Progenitor cell of endocrine pancreas (in vitro differentiated cells): Measurements from ENCODE around the gene COPZ2. TPM values are rescaled to one million over a fixed set of nuclear protein-coding genes. Genes with fewer than 3 reads are reported as not detected.
"Not testable (repeated sequence)": the region's sequence is repeated elsewhere in the genome, so short reads cannot be mapped to it uniquely, and the experiment has no call there.

Source experiments
- DNase-seq: peaks from one replicate; pipeline ENCODE4 v3.0.0; 2021; ENCODE audit warnings: low spot score; ENCODE audit not compliant: unreplicated experiment
- H3K27ac Mint-ChIP-seq: 2 replicates; pipeline ENCODE4 v1.8.0; 2021; ENCODE audit warnings: mild to moderate bottlenecking, moderate library complexity, mixed read lengths
- H3K27me3 Mint-ChIP-seq: 2 replicates; pipeline ENCODE4 v1.8.0; 2021; ENCODE audit warnings: mixed read lengths
- H3K36me3 Mint-ChIP-seq: 2 replicates; pipeline ENCODE4 v1.8.0; 2022; ENCODE audit warnings: mixed read lengths; ENCODE audit not compliant: insufficient read depth
- H3K4me1 Mint-ChIP-seq: 2 replicates; pipeline ENCODE4 v1.8.0; 2021; ENCODE audit warnings: low read depth, mixed read lengths
- H3K4me3 Mint-ChIP-seq: 2 replicates; pipeline ENCODE4 v1.8.0; 2021; ENCODE audit warnings: low read depth, mild to moderate bottlenecking, moderate library complexity, mixed read lengths
- H3K9me3 Mint-ChIP-seq: 2 replicates; pipeline ENCODE4 v1.8.0; 2021; ENCODE audit warnings: low read depth, mixed read lengths
- total RNA-seq: library from RNA; stranded (reverse); gene quantifications from 2 replicates; pipeline ENCODE4 v1.2.1, GENCODE V29; 2021
- TF ChIP-seq, protein P1 (sequence below): fragments of 200-600 bp; sonication (generic); IDR thresholded peaks from one replicate; pipeline ENCODE4 v1.5.0; 2021; ENCODE audit warnings: antibody characterized with exemption, mild to moderate bottlenecking; ENCODE audit not compliant: unreplicated experiment

The COPZ2 gene
- total RNA-seq, 1 donor from 2014 or later: not detected

DNA sequence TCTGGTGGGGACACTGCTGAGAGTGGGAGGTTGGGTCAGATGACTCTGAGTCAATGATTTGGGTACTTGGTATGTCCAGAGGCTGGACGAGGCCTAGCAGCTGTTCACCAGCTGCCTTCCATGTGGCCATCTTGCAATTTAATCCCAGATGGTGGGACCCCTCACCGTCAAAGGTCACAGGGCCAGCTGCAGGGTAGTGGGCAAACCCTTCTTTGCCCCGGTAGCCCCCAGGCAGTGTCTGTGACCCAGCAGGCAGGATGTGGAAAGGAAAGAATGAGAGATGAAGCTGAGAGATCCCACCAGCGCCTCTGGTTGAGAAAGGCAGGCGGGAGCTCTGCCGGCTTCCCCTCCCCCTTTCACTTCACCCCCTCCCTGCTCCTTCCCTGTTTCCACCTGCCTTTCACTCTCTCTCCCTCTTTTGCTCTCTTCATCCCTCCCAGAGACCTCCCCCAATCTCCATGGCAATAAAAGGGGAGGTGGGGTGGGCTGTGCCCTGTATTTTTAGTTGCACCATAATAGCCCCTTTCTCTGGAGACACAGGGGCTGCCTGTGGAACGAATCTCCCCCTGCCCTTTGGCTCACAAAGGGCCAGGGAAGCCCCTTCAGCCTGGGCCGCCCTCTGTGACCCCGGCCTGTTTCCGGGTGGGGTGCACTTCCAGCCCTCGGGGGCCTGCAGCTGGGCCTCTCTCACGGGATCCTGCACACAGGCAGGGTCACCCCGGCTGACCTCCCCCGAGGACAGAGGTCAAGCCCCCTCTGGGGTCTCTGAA is 46.5 kb downstream of the COPZ2 start:
- Mint-ChIP-seq H3K9me3 (no peaks in the 10 kb centered on the region), H3K4me1 (peaks cover 83% of the 10 kb centered on the region), H3K27ac (peak overlapping the region; percentile 95), H3K4me3 (no peak overlapping the region), H3K36me3 (peaks cover 2% of the 10 kb centered on the region), H3K27me3 (no peaks in the 10 kb centered on the region)
- TF ChIP-seq, protein P1, sequence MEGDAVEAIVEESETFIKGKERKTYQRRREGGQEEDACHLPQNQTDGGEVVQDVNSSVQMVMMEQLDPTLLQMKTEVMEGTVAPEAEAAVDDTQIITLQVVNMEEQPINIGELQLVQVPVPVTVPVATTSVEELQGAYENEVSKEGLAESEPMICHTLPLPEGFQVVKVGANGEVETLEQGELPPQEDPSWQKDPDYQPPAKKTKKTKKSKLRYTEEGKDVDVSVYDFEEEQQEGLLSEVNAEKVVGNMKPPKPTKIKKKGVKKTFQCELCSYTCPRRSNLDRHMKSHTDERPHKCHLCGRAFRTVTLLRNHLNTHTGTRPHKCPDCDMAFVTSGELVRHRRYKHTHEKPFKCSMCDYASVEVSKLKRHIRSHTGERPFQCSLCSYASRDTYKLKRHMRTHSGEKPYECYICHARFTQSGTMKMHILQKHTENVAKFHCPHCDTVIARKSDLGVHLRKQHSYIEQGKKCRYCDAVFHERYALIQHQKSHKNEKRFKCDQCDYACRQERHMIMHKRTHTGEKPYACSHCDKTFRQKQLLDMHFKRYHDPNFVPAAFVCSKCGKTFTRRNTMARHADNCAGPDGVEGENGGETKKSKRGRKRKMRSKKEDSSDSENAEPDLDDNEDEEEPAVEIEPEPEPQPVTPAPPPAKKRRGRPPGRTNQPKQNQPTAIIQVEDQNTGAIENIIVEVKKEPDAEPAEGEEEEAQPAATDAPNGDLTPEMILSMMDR: no peak
- no peak for DNase-seq

DNA sequence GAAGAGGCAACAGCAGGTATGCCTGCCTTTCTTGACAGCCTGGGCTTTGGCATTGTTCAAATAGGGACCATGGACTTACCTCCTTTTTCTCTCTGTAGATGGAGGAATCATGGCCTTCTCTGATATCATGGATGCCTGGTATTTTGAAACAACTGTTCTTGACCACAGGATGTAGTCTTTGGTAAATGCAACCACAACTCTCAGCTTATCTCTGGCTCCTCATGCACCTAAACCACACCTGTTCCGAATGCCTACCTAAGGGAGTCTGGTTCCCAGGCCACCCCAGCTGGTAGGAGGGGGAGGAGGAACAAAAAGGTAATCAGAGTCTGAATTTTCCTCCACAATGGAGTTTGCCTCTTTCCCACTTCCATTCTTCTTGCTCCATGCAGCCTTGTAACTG is 47.9 kb downstream of the COPZ2 start:
- H3K27ac Mint-ChIP-seq: peak overlapping the region; percentile 64
- H3K4me3 Mint-ChIP-seq: no peak overlapping the region
- H3K9me3 Mint-ChIP-seq: no peaks in the 10 kb centered on the region
- DNase-seq: no peak
- peaks cover 4% of the 10 kb centered on the region for H3K36me3 Mint-ChIP-seq
- no peaks in the 10 kb centered on the region for H3K27me3 Mint-ChIP-seq
- TF ChIP-seq, protein P1: no peak
- H3K4me1 Mint-ChIP-seq: peaks cover 75% of the 10 kb centered on the region

DNA sequence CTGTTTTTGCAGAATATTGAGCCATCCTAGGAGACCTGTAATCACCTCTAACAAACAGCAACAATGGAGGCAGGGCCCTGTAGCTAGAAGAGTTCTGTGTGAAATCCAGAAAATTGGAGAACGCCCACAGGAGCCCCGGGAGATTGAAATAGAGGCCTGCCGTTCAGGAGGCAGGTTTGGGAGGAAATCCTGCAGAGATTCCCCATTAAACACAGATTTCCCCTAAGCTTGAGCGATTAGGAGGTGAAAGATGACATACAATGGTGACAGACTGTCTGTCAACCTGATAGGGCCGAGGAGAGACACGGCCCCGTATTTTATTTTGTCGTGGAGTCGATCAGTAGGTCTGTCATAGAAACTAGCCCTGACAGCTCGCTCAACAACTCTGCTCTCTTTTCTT is 48.4 kb downstream of the COPZ2 start:
- H3K9me3 Mint-ChIP-seq: no peaks in the 10 kb centered on the region
- H3K27me3 Mint-ChIP-seq: no peaks in the 10 kb centered on the region
- TF ChIP-seq, protein P1: no peak
- H3K36me3 Mint-ChIP-seq: peaks cover 4% of the 10 kb centered on the region
- H3K27ac Mint-ChIP-seq: peak overlapping the region; percentile 64
- no peak overlapping the region for H3K4me3 Mint-ChIP-seq
- H3K4me1 Mint-ChIP-seq: peaks cover 71% of the 10 kb centered on the region
- no peak for DNase-seq

DNA sequence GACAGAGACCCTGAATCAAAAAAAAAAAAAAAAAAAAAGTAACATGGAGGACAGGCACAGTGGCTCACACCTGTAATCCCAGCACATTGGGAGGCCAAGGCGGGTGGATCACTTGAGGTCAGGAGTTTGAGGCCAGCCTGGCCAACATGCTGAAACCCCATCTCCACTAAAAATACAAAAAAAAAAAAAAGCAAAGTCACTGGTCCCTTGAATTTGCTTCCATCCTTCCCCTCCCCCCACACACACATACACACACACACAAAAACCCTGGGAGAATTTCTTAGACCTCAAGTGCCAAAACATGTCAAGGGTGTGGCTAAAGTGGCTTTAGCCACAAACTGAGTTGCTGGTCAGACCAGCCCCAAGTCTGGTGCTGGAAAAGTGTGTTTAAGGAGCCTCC is 49.2 kb downstream of the COPZ2 start:
- H3K4me3 Mint-ChIP-seq: not testable (repeated sequence)
- peaks cover 74% of the 10 kb centered on the region for H3K4me1 Mint-ChIP-seq

GRCh38 chr17:47987240-47987835 is 50.3 kb downstream of the COPZ2 start:
- H3K27me3 Mint-ChIP-seq: no peaks in the 10 kb centered on the region
- no peak overlapping the region for H3K4me3 Mint-ChIP-seq
- DNase-seq: no peak
- H3K4me1 Mint-ChIP-seq: peaks cover 77% of the 10 kb centered on the region
- H3K9me3 Mint-ChIP-seq: no peaks in the 10 kb centered on the region
- TF ChIP-seq, protein P1: no peak
- peak overlapping the region; percentile 86 for H3K27ac Mint-ChIP-seq
- H3K36me3 Mint-ChIP-seq: peaks cover 4% of the 10 kb centered on the region

More for the DNA sequence above, 49.2 kb downstream of the COPZ2 start:
- not testable (repeated sequence) for H3K36me3 Mint-ChIP-seq, H3K27ac Mint-ChIP-seq, H3K27me3 Mint-ChIP-seq, DNase-seq, H3K9me3 Mint-ChIP-seq

DNA sequence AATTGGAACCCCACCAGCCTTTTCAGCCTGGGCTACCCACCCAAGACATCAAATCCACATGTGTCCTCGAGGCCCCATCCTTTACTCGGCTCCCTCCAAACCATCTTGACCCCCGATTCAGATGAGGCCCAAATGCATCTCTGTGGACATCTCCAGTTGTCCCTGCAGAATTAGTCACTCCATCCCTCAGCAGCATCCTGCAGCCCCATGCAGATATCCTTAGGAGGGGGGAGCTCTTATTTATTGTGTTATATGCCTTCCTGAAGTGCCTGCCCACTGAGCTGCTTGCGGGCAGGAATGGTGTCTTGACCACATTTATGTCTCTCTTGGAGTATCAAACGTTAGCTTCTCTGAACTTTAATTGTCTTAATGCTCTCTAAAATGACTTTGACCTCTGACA is 51.1 kb downstream of the COPZ2 start:
- Mint-ChIP-seq H3K36me3 (peaks cover 5% of the 10 kb centered on the region), H3K4me1 (peaks cover 76% of the 10 kb centered on the region), H3K27ac (no peak overlapping the region), H3K4me3 (no peak overlapping the region), H3K27me3 (no peaks in the 10 kb centered on the region), H3K9me3 (no peaks in the 10 kb centered on the region)
- TF ChIP-seq, protein P1: no peak
- no peak for DNase-seq
